Activated B cell treated with CpG ODN at 0.5 μM for 24 hours (primary cell): ENCODE data around the gene PTTG1IP2. TPM values are rescaled to one million over a fixed set of nuclear protein-coding genes. Genes with fewer than 3 reads are reported as not detected.

ENCODE experiments used
- ATAC-seq: fragments of 200-7000 bp; cut with Tn5 transposase; one replicate; pipeline ENCODE4 v1.10.0; 2021; ENCODE audit warnings: low read depth, mild to moderate bottlenecking, moderate library complexity
- CTCF ChIA-PET: fragments of 350-600 bp; sonication (Branson Sonifier 250); formaldehyde crosslinking; loops from one replicate; lab custom pipeline; 2021; ENCODE audit warnings: antibody characterized with exemption; lab: Charles Lee
- POLR2A ChIA-PET: fragments of 350-600 bp; sonication (Branson Sonifier 250); formaldehyde crosslinking; loops from one replicate; lab custom pipeline; 2021; ENCODE audit warnings: antibody characterized with exemption; lab: Charles Lee
- DNase-seq: peaks from one replicate; pipeline ENCODE4 v3.0.0; 2022
- H3K27ac Mint-ChIP-seq: one replicate; pipeline ENCODE4 v1.8.0; 2020; ENCODE audit warnings: mixed read lengths
- H3K27me3 Mint-ChIP-seq: one replicate; pipeline ENCODE4 v1.8.0; 2021; ENCODE audit warnings: mixed read lengths
- H3K36me3 Mint-ChIP-seq: one replicate; pipeline ENCODE4 v1.8.0; 2021; ENCODE audit warnings: low read depth, mixed read lengths
- H3K4me1 Mint-ChIP-seq: one replicate; pipeline ENCODE4 v1.8.0; 2021; ENCODE audit warnings: mixed read lengths
- H3K4me3 Mint-ChIP-seq: one replicate; pipeline ENCODE4 v1.8.0; 2020; ENCODE audit warnings: mild to moderate bottlenecking, mixed read lengths
- H3K9me3 Mint-ChIP-seq: one replicate; pipeline ENCODE4 v1.8.0; 2020; ENCODE audit warnings: mixed read lengths
- intact Hi-C: fragments of 100-400 bp; cut with micrococcal nuclease; formaldehyde crosslinking; loops from one replicate; pipeline ENCODE4 v1.15.1; 2024
- total RNA-seq: library from RNA; stranded (reverse); gene quantifications from 2 replicates; pipeline ENCODE4 v1.2.3, GENCODE V29; 2022
- TF ChIP-seq, protein P1 (sequence below): fragments of 200-600 bp; IDR thresholded peaks from one replicate; pipeline ENCODE4 v1.8.0; 2022; ENCODE audit warnings: antibody characterized with exemption, mild to moderate bottlenecking

The PTTG1IP2 gene
- total RNA-seq, 1 donor from 2014 or later, result not detected

DNA sequence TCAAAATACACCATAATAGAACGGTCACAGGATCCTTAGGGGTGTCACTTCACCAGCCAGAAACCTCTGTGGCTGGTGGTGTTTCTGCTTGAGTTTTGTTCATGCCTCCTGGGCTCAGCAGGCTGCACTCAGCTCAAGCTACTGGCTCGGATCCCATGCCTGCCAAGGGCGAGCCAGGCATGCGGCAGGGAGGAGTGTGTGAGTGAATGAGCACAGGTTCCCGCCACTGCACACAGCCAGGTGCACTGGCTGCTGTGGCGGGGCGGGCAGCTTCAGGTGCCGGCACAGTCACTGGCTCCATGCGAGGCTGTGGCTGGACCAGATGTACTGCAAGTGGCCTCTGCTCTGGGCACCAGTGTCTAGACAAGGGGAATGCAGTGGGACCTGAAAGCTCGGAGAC lies 36.7 kb upstream of the PTTG1IP2 start:
- ATAC-seq (no peak), DNase-seq (no peak)
- H3K9me3 Mint-ChIP-seq, result peaks cover 12% of the 10 kb centered on the region
- intact Hi-C loops, result no loop called here
- H3K27me3 Mint-ChIP-seq, result peaks cover 18% of the 10 kb centered on the region
- ChIA-PET POLR2A (no interaction called here), CTCF (interaction anchor here (0.7 to 1.5 kb wide), 3 partner anchors 13 to 285 kb away, joined by 4 read pairs; no protein-coding TSS in a partner anchor)
- no peaks in the 10 kb centered on the region for H3K36me3 Mint-ChIP-seq
- H3K4me3 Mint-ChIP-seq, result no peak overlapping the region
- TF ChIP-seq, protein P1, sequence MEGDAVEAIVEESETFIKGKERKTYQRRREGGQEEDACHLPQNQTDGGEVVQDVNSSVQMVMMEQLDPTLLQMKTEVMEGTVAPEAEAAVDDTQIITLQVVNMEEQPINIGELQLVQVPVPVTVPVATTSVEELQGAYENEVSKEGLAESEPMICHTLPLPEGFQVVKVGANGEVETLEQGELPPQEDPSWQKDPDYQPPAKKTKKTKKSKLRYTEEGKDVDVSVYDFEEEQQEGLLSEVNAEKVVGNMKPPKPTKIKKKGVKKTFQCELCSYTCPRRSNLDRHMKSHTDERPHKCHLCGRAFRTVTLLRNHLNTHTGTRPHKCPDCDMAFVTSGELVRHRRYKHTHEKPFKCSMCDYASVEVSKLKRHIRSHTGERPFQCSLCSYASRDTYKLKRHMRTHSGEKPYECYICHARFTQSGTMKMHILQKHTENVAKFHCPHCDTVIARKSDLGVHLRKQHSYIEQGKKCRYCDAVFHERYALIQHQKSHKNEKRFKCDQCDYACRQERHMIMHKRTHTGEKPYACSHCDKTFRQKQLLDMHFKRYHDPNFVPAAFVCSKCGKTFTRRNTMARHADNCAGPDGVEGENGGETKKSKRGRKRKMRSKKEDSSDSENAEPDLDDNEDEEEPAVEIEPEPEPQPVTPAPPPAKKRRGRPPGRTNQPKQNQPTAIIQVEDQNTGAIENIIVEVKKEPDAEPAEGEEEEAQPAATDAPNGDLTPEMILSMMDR, result no peak
- no peaks in the 10 kb centered on the region for H3K4me1 Mint-ChIP-seq
- no peak overlapping the region for H3K27ac Mint-ChIP-seq

DNA sequence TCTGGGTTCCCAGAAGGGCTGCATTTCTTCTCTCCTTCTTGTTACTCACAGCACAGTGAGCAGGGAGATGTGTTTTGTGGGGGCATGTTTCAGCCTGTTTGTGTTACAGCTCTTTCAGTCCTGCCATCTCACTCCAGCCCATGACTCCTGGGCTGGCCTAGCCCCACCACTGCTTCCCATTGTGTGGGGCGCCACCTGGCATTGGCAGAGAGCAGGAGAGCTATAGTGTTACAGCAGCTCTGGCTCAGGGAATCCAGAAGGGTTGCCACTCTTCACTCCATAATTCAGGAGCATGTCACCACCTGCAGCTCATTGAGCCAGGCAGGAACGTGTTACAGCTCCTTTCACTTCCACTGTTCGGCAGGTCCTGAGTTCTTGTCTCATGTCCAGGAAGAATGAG lies 36.2 kb upstream of the PTTG1IP2 start:
- ChIA-PET POLR2A (no interaction called here), CTCF (interaction anchor here (0.7 to 1.5 kb wide), 3 partner anchors 13 to 286 kb away, joined by 4 read pairs; no protein-coding TSS in a partner anchor)
- H3K27ac Mint-ChIP-seq, result no peak overlapping the region
- DNase-seq (no peak), ATAC-seq (no peak)
- TF ChIP-seq, protein P1, result no peak
- no peaks in the 10 kb centered on the region for H3K36me3 Mint-ChIP-seq
- no peak overlapping the region for H3K4me3 Mint-ChIP-seq
- H3K9me3 Mint-ChIP-seq, result peaks cover 12% of the 10 kb centered on the region
- no peaks in the 10 kb centered on the region for H3K4me1 Mint-ChIP-seq
- intact Hi-C loops, result no loop called here
- peaks cover 18% of the 10 kb centered on the region for H3K27me3 Mint-ChIP-seq

DNA sequence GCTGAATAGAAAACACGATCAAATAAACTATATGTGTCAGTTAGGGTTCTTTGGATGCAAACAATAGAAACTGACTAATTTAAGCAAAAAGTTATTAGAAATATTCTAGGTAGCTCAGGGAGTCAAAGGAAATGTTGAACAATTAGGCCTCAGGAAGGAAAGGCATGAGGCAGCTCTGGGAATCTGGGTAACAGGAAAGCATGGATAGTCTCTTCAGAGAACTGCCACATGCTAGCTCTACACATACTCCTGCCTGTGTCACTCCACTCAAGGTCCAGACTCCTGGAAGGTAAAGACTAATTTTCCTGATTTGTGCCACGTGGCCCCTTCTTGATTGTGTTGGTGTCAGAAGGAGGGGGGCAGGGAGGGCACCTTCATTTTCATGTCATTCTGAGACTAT lies 23.8 kb upstream of the PTTG1IP2 start:
- no peaks in the 10 kb centered on the region for H3K4me1 Mint-ChIP-seq
- DNase-seq (no peak), ATAC-seq (no peak)
- intact Hi-C loops, result no loop called here
- H3K27ac Mint-ChIP-seq, result no peak overlapping the region
- CTCF ChIA-PET, result interaction anchor here (0.6 kb wide), 1 partner anchor 14 kb away, joined by 3 read pairs; no protein-coding TSS in a partner anchor
- no peaks in the 10 kb centered on the region for H3K36me3 Mint-ChIP-seq
- TF ChIP-seq, protein P1, result no peak
- H3K4me3 Mint-ChIP-seq, result no peak overlapping the region
- H3K9me3 Mint-ChIP-seq, result no peaks in the 10 kb centered on the region
- POLR2A ChIA-PET, result no interaction called here
- peaks cover 11% of the 10 kb centered on the region for H3K27me3 Mint-ChIP-seq

DNA sequence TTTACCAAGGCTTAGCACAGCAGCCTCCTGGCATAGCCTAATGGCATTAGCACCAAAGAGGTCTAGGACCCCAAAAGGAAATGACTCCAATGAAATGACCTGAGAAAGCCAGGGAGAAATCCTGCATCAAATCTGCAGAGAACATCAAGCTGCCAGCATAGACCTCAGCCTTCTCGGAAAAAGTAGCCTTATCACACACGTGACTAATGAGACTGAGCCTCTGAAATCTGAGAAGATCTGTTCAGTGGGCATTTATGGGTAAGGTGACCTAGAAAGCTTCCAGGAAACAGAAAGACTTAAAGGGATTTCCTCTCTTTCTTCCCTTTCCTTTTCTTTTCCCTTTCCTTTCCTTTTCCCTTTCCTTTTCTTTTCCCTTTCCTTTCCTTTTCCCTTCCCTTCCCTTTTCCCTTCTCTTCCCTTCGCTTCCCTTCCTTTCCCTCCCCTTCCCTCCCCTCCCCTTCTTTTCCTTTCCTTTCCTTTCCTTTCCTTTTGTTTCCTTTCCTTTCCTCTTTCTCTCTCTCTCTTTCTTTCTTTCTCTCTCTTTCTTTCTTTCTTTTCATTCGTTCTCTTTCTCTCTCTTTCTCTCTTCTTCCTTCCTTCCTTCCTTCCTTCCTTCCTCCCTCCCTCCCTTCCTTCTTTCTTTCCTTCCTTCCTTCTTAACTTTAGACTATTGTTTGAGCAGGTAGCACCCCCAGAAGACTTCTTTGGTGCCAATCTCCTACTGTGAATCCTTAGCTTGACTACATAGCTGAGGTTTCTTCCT lies 23.1 kb upstream of the PTTG1IP2 start:
- DNase-seq (no peak), ATAC-seq (no peak)
- Mint-ChIP-seq H3K27me3 (peaks cover 11% of the 10 kb centered on the region), H3K27ac (no peak overlapping the region), H3K4me3 (no peak overlapping the region), H3K4me1 (no peaks in the 10 kb centered on the region), H3K36me3 (no peaks in the 10 kb centered on the region), H3K9me3 (no peaks in the 10 kb centered on the region)
- ChIA-PET POLR2A (no interaction called here), CTCF (interaction anchor here (1.1 to 1.6 kb wide), 3 partner anchors 9 to 588 kb away, joined by 3 to 4 read pairs (median 4); no protein-coding TSS in a partner anchor)
- TF ChIP-seq, protein P1, result no peak
- intact Hi-C loops, result no loop called here

DNA sequence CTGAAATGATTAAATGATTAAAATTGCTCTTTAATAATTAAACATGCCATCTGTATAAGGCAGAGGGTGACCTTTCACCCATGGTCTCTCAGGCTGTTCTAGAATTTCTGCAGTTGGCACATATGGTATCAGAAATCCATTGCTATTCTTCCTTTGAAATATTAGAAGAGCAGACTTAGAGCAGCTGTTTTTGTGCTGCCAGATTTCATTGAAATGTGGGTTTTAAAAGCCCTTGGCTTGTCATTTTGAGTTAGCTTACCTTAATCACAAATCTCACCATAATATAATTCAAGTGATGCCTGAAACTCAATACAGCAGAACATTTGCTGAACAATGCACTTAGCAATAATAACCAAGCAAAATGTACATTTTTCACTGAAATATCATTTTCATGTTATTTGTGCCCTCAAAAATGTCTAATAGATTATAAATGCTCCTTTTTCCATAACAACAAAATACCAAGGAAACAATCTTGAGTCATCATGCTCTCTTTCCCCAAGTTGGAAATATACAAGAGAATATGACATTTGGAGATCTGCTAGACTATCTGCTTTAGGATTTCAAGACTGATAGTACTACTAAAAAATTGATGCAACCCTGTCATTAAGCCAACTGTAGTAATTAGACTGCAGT lies 16.1 kb upstream of the PTTG1IP2 start:
- no peak overlapping the region for H3K4me3 Mint-ChIP-seq
- no peak overlapping the region for H3K27ac Mint-ChIP-seq
- DNase-seq (no peak), ATAC-seq (no peak)
- ChIA-PET POLR2A (no interaction called here), CTCF (interaction anchor here (0.6 kb wide), 1 partner anchor 223 kb away, joined by 3 read pairs; no protein-coding TSS in a partner anchor)
- peaks cover 6% of the 10 kb centered on the region for H3K27me3 Mint-ChIP-seq
- peaks cover 8% of the 10 kb centered on the region for H3K4me1 Mint-ChIP-seq
- intact Hi-C loops, result loop anchor here (10.0 kb wide), 1 partner anchor 1431 kb away; the partner anchor contains the start of gene MTERF1
- H3K9me3 Mint-ChIP-seq, result no peaks in the 10 kb centered on the region
- no peaks in the 10 kb centered on the region for H3K36me3 Mint-ChIP-seq
- TF ChIP-seq, protein P1, result no peak
